Heart left ventricle (tissue), 13 donors: ENCODE data around the gene SORBS2.

Source experiments
- POLR2A ChIP-seq, 2 donors: fragments of 450-650 bp; IDR thresholded peaks; one replicate each; pipeline ENCODE4 v1.6.1; 2017; ENCODE audit warnings: antibody characterized with exemption in 2 of 2, mild to moderate bottlenecking in 2 of 2, moderate library complexity in 2 of 2
- TF ChIP-seq, protein P1 (sequence below), 12 donors: fragments of 200-600 bp; sonication (generic) in 4 of 12; IDR thresholded peaks; one replicate each; pipeline versions ENCODE4 v1.5.0 to v1.8.0; 2018 to 2022; ENCODE audit warnings: antibody characterized with exemption in 12 of 12, mild to moderate bottlenecking in 5 of 12
- donor health status: ischemic (EF 13 %, LVEDD 7.1; RV severe dilation, severe dysfunction).
- donor health status: DM: no; HTN: yes; CAD: no.
- donor health status: DM: no; HTN: no; CAD: no.
- donor health status: ischemic (EF 25% LVEDD 6.9; RV normal size, moderate dysfunction).
- donor health status: ischemic (EF 25% LVEDD 5.7; RV mildly dilated, moderate dysfunction).
- donor health status: ischemic (EF 35%, LVEDD 5.7; RV mildly dilated, moderate dysfunction).
- donor health status: nonischemic (EF 11% LVEDD 7.7; RV severe dilation, severe dysfunction).
- donor health status: DM: yes; HTN: yes; CAD: no.
- donor health status: PGD.
- donor health status: ischemic (EF 29% LVEDD 5.4; RV normal size, mild dysfunction).
- donor health status: nonischemic (EF 23%, LVEDD 6.1; RV moderate dilation, normal function).

DNA sequence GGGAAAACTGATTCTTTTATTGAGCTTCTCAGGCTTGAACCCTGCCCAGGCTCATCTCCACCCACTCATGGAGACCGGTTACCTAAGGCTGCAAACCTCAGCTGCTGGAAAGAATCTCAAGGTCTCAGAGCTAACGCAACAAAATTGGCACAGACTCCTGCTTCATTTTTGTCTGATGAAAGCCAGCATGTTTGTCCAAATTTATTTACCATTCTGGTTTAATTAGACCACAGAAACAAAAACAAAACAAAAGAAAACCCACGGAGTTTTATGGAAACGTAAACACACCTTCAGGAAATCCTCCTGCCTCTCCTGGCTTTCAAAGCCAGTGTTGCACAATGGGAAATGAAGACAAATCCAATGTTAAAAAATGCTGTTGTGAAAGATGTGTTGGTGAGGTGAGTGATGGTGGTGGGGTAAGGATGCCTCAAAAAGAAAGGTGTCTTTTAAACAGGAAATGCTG, 220.3 kb downstream of the SORBS2 start:
- TF ChIP-seq, protein P1, sequence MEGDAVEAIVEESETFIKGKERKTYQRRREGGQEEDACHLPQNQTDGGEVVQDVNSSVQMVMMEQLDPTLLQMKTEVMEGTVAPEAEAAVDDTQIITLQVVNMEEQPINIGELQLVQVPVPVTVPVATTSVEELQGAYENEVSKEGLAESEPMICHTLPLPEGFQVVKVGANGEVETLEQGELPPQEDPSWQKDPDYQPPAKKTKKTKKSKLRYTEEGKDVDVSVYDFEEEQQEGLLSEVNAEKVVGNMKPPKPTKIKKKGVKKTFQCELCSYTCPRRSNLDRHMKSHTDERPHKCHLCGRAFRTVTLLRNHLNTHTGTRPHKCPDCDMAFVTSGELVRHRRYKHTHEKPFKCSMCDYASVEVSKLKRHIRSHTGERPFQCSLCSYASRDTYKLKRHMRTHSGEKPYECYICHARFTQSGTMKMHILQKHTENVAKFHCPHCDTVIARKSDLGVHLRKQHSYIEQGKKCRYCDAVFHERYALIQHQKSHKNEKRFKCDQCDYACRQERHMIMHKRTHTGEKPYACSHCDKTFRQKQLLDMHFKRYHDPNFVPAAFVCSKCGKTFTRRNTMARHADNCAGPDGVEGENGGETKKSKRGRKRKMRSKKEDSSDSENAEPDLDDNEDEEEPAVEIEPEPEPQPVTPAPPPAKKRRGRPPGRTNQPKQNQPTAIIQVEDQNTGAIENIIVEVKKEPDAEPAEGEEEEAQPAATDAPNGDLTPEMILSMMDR (IDR thresholded peaks at IDR 0.05): no peak
- no peak for TF ChIP-seq POLR2A (IDR thresholded peaks at IDR 0.05)
